HepG2 (cell line): ENCODE results near the gene PRDM10. TPM values are rescaled to one million over a fixed set of nuclear protein-coding genes. Genes with fewer than 3 reads are reported as not detected.

Source experiments
- AHDC1 ChIP-seq: sonication (generic); formaldehyde crosslinking; IDR thresholded peaks from 2 replicates; pipeline ENCODE4 v1.5.1; 2020; ENCODE audit warnings: mild to moderate bottlenecking, missing genetic modification reagents, borderline replicate concordance
- ERF ChIP-seq: IDR thresholded peaks from 2 replicates; pipeline ENCODE4 v1.6.1; 2018; ENCODE audit warnings: missing biosample characterization, missing genetic modification reagents
- ETV5 ChIP-seq: IDR thresholded peaks from 2 replicates; pipeline ENCODE4 v1.6.1; 2018; ENCODE audit warnings: missing biosample characterization, missing genetic modification reagents, inconsistent platforms, borderline replicate concordance
- FOXP1 ChIP-seq, 2 experiments: fragments of 450-650 bp in 1 of 2; IDR thresholded peaks; 2 replicates each; pipeline ENCODE4 v1.6.1; 2017 to 2018; ENCODE audit warnings: antibody characterized with exemption in 1 of 2
- IRF2 ChIP-seq: IDR thresholded peaks from 2 replicates; pipeline ENCODE4 v1.6.1; 2018; ENCODE audit warnings: missing genetic modification reagents, missing compliant biosample characterization
- MAFK ChIP-seq, 2 experiments: IDR thresholded peaks in 1 of 2; conservative IDR thresholded peaks in 1 of 2; 2 replicates each; pipeline ENCODE4 v1.6.1; 2011; ENCODE audit warnings: improper control_type of control experiment in 2 of 2, low read length in 2 of 2
- PAF1 ChIP-seq: IDR thresholded peaks from 2 replicates; pipeline ENCODE4 v1.6.1; 2016; ENCODE audit warnings: missing genetic modification reagents, missing compliant biosample characterization
- PAXIP1 ChIP-seq: sonication (generic); formaldehyde crosslinking; conservative IDR thresholded peaks from 2 replicates; pipeline ENCODE4 v1.4.0; 2020; ENCODE audit warnings: mild to moderate bottlenecking, missing genetic modification reagents, moderate library complexity
- PITX1 ChIP-seq: sonication (generic); formaldehyde crosslinking; IDR thresholded peaks from 2 replicates; pipeline ENCODE4 v1.5.1; 2020; ENCODE audit warnings: mild to moderate bottlenecking, missing genetic modification reagents
- POLR2A ChIP-seq, 2 experiments: IDR thresholded peaks; 2 replicates each; pipeline ENCODE4 v1.6.1; 2011; ENCODE audit warnings: low read depth in 2 of 2, low read length in 2 of 2, mild to moderate bottlenecking in 1 of 2, moderate library complexity in 1 of 2; ENCODE audit not compliant: insufficient read depth in 1 of 2
- RBM22 ChIP-seq: fragments of 200-400 bp; formaldehyde crosslinking; optimal IDR thresholded peaks from 2 replicates; pipeline ENCODE3; 2017; ENCODE audit warnings: mild to moderate bottlenecking, low read length, moderate library complexity
- SAP130 ChIP-seq: IDR thresholded peaks from 2 replicates; pipeline ENCODE4 v1.6.1; 2016; ENCODE audit warnings: low read depth
- SP5 ChIP-seq: IDR thresholded peaks from 2 replicates; pipeline ENCODE4 v1.6.1; 2016; ENCODE audit warnings: low read depth, borderline replicate concordance
- U2AF2 ChIP-seq: fragments of 200-400 bp; formaldehyde crosslinking; IDR thresholded peaks from 2 replicates; pipeline ENCODE4 v1.6.1; 2017; ENCODE audit warnings: low read depth, mild to moderate bottlenecking, low read length
- ZBTB43 ChIP-seq: sonication (generic); formaldehyde crosslinking; conservative IDR thresholded peaks from 2 replicates; pipeline ENCODE4 v1.4.0; 2020; ENCODE audit warnings: missing genetic modification reagents
- ZBTB8A ChIP-seq: sonication (generic); formaldehyde crosslinking; IDR thresholded peaks from 2 replicates; pipeline ENCODE4 v1.4.0; 2020; ENCODE audit warnings: mild to moderate bottlenecking, low read depth, missing genetic modification reagents, borderline replicate concordance
- ZNF232 ChIP-seq: sonication (generic); formaldehyde crosslinking; IDR thresholded peaks from 2 replicates; pipeline ENCODE4 v1.4.0; 2020; ENCODE audit warnings: missing genetic modification reagents, borderline replicate concordance
- ZNF292 ChIP-seq: sonication (generic); formaldehyde crosslinking; IDR thresholded peaks from 2 replicates; pipeline ENCODE4 v1.8.1; 2022; ENCODE audit warnings: mild to moderate bottlenecking, low read depth, missing genetic modification reagents, borderline replicate concordance
- ZNF430 ChIP-seq: sonication (generic); formaldehyde crosslinking; IDR thresholded peaks from 2 replicates; pipeline ENCODE4 v1.9.0; 2021; ENCODE audit warnings: mild to moderate bottlenecking, missing genetic modification reagents
- polyA plus RNA-seq, 8 experiments: library from polyadenylated mRNA; depleted of rRNA in 3 of 8; stranded (reverse) in 7 of 8; unstranded in 1 of 8; fragments of >200 nt; fragmentation: Illumina TruSeq in 4 of 8; extraction: Trizol in 4 of 8; gene quantifications; 2 replicates each; pipeline versions ENCODE4 v1.2.1 to v1.2.3, GENCODE V29; 2011 to 2016; ENCODE audit warnings: low read depth in 4 of 8, missing spikeins in 1 of 8, mixed read lengths in 1 of 8; ENCODE audit not compliant: insufficient read depth in 1 of 8
- total RNA-seq, 5 experiments: library from RNA; depleted of rRNA; stranded (reverse); fragments of >200 nt; fragmentation: Illumina TruSeq; extraction: Trizol; gene quantifications; 2 replicates each; pipeline ENCODE4 v1.2.3, GENCODE V29; 2016; ENCODE audit warnings: low read depth in 1 of 5

The PRDM10 gene
- total and polyA plus RNA-seq, 2 of the 13 experiments (the other 11 are each of a cell fraction or from before 2014, with no cell fraction given) = 5.7 to 5.8 TPM

GRCh38 chr11:129861702-129862522 is 140.7 kb downstream of the PRDM10 start (continued):
- TF ChIP-seq ZBTB43 = peak; percentile 94
- peak; percentile 87; the same call in 1 of the 2 replicates for TF ChIP-seq PAF1 (CRISPR knock-in tag)
- peak; percentile 68 for TF ChIP-seq SAP130 (CRISPR knock-in tag)
- peak; percentile 74; the same call in 1 of the 2 replicates for TF ChIP-seq ZNF430 (CRISPR knock-in tag)
- TF ChIP-seq ETV5 (CRISPR knock-in tag) = peak; percentile 30; the same call in 1 of the 2 replicates
- TF ChIP-seq RBM22 = peak; percentile 78
- no peak for TF ChIP-seq FOXP1 (IDR thresholded peaks at IDR 0.05)
- TF ChIP-seq FOXP1 (CRISPR knock-in tag; IDR thresholded peaks at IDR 0.05) = no peak
- TF ChIP-seq ZBTB8A (CRISPR knock-in tag) = no peak
- peak in 1 of 2 experiments; percentile 34; a peak in 1 of 4 replicates for TF ChIP-seq POLR2A (IDR thresholded peaks at IDR 0.05; ENCODE audit: insufficient read depth in 1 of 2, low read depth in 2 of 2, low read length in 2 of 2)
- peak; percentile 77 for TF ChIP-seq SP5 (CRISPR knock-in tag)
- no peak; the same call in 1 of the 2 replicates for TF ChIP-seq AHDC1 (CRISPR knock-in tag)
- TF ChIP-seq U2AF2 = no peak
- no peak for TF ChIP-seq PITX1 (CRISPR knock-in tag)
- peak; percentile 49 for TF ChIP-seq PAXIP1
- peak; percentile 79 to 83 for TF ChIP-seq MAFK (conservative IDR thresholded peaks at IDR 0.05 in 1 of 2, IDR thresholded peaks at IDR 0.05 in 1 of 2; ENCODE audit: low read length in 2 of 2)
- peak; percentile 62; the same call in 1 of the 2 replicates for TF ChIP-seq IRF2
- TF ChIP-seq ZNF292 (CRISPR knock-in tag) = 0 out of 2 replicates have a peak, but pooled peaks have one; percentile 11
- TF ChIP-seq ZNF232 = no peak
- peak; percentile 54; the same call in 1 of the 2 replicates for TF ChIP-seq ERF (CRISPR knock-in tag)
